Measurements from ENCODE around the gene TMEM185A.
A peak's percentile ranks its signal among the peaks of the same experiment; 100 is the strongest.
"Not testable (repeated sequence)": the region's sequence is repeated elsewhere in the genome, so short reads cannot be mapped to it uniquely, and the experiment has no call there.

TMEM185A gene
- long read RNA-seq, partial matches to known transcripts: 0 of 11 reads
- long read RNA-seq, other reads (novel, unspliced or antisense): 4 of 11 reads

DNA sequence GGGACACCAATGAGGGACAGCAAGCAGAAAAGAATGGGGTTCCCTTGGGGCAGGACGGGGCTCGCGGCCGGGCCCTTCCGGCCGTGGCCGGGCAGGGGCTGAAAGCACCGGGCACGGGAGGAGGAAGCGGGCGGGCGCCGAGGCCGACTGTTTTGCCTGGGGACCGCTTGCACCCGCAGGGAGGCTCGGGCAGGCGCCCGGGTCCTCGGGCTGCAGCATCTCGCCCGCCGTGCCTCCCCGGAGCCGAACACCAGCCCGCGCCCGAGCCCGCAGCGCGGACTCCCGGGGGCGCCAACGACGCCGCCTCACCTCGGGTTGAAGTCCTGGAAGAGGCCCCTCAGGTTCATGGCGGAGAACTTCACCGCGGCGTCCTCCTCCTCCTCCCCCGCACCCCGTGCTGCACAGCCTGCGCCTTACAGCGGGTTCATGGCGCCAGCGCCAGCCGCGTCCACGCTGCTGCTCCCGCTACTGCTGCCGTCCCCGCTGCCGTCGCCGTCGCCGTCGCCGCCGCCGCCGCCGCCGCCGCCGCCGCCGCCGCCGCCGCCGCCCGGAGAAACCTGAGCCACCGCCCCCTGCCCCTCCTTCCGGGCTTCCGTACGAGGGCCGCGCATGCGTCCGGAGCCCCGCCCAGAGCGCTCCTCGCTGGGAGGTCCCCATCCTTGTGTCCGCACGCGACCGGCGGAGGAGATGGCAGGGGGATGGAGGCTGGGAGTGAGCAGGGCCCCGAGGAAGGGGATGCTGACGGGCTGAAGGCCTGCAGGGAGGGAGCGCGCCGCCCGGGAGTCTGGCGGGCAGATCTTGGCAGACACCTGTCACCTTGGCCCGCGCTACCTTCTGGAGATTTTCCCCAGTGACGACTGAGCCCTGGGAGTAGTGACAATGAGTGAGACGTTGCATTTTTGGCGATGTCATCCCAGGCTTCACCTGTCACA is at the start of gene TMEM185A:
Gene TMEM185A, minus strand, starts transcription at position 559 of the 932 bp plus-strand sequence. Its CDS starts 212 bp downstream, at position 347.
- Histone ChIP-seq H3K4me3 (replicated peaks; ENCODE audit: insufficient read depth, low read length) (peak within 1 kb of the TSS; percentile 71), H3K27ac (replicated peaks) (peak within 1 kb of the TSS; percentile 40), H3K27me3 (ENCODE audit: insufficient read depth, poor library complexity, severe bottlenecking) (no peaks in the 10 kb centered on the region)
- peak; percentile 32; the same call in 1 of the 2 replicates for TF ChIP-seq POLR2AphosphoS5 (IDR thresholded peaks at IDR 0.05; ENCODE audit: low read depth)
- no peak for TF ChIP-seq SPI1 (IDR thresholded peaks at IDR 0.05; ENCODE audit: borderline replicate concordance, low read depth)
- peak; percentile 33 to 58 for DNase-seq (ENCODE audit: low read depth in 1 of 2, low spot score in 1 of 2)

DNA sequence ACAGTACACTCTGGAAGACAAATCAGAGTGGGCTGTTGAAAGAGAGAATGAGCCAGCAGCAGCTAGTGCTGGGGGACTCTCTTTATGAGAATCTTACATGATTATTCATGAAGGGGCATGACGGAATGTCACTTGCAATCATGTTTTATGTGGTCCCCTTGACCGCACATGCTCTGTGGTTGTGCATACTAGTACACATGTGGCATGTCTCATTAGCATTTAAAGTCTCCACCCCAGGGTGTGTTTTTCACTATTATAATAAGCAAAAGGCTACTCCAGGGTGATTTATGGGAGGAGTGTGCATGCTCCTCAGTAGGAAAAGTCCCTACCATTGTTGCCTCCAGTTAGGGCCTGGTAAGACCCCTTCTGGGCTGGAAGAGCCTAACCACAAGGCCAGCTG is 49.6 kb upstream of the TMEM185A start:
- TF ChIP-seq POLR2AphosphoS5 (IDR thresholded peaks at IDR 0.05; ENCODE audit: low read depth): no peak
- TF ChIP-seq, protein P1, sequence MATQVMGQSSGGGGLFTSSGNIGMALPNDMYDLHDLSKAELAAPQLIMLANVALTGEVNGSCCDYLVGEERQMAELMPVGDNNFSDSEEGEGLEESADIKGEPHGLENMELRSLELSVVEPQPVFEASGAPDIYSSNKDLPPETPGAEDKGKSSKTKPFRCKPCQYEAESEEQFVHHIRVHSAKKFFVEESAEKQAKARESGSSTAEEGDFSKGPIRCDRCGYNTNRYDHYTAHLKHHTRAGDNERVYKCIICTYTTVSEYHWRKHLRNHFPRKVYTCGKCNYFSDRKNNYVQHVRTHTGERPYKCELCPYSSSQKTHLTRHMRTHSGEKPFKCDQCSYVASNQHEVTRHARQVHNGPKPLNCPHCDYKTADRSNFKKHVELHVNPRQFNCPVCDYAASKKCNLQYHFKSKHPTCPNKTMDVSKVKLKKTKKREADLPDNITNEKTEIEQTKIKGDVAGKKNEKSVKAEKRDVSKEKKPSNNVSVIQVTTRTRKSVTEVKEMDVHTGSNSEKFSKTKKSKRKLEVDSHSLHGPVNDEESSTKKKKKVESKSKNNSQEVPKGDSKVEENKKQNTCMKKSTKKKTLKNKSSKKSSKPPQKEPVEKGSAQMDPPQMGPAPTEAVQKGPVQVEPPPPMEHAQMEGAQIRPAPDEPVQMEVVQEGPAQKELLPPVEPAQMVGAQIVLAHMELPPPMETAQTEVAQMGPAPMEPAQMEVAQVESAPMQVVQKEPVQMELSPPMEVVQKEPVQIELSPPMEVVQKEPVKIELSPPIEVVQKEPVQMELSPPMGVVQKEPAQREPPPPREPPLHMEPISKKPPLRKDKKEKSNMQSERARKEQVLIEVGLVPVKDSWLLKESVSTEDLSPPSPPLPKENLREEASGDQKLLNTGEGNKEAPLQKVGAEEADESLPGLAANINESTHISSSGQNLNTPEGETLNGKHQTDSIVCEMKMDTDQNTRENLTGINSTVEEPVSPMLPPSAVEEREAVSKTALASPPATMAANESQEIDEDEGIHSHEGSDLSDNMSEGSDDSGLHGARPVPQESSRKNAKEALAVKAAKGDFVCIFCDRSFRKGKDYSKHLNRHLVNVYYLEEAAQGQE (IDR thresholded peaks at IDR 0.05; ENCODE audit: insufficient replicate concordance, low read depth): no peak
- TF ChIP-seq, protein P2, sequence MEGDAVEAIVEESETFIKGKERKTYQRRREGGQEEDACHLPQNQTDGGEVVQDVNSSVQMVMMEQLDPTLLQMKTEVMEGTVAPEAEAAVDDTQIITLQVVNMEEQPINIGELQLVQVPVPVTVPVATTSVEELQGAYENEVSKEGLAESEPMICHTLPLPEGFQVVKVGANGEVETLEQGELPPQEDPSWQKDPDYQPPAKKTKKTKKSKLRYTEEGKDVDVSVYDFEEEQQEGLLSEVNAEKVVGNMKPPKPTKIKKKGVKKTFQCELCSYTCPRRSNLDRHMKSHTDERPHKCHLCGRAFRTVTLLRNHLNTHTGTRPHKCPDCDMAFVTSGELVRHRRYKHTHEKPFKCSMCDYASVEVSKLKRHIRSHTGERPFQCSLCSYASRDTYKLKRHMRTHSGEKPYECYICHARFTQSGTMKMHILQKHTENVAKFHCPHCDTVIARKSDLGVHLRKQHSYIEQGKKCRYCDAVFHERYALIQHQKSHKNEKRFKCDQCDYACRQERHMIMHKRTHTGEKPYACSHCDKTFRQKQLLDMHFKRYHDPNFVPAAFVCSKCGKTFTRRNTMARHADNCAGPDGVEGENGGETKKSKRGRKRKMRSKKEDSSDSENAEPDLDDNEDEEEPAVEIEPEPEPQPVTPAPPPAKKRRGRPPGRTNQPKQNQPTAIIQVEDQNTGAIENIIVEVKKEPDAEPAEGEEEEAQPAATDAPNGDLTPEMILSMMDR (IDR thresholded peaks at IDR 0.05; ENCODE audit: insufficient read depth, low read length): no peak
- no peak for TF ChIP-seq GABPA (IDR thresholded peaks at IDR 0.05; ENCODE audit: low read depth)
- TF ChIP-seq SPI1 (IDR thresholded peaks at IDR 0.05; ENCODE audit: borderline replicate concordance, low read depth): no peak
- no peak for DNase-seq (ENCODE audit: low read depth in 1 of 2, low spot score in 1 of 2)
- H3K27me3 ChIP-seq (ENCODE audit: insufficient read depth, poor library complexity, severe bottlenecking): no peaks in the 10 kb centered on the region
- H3K27ac ChIP-seq (replicated peaks): no peak overlapping the region
- H3K4me3 ChIP-seq (replicated peaks; ENCODE audit: insufficient read depth, low read length): no peak overlapping the region

DNA sequence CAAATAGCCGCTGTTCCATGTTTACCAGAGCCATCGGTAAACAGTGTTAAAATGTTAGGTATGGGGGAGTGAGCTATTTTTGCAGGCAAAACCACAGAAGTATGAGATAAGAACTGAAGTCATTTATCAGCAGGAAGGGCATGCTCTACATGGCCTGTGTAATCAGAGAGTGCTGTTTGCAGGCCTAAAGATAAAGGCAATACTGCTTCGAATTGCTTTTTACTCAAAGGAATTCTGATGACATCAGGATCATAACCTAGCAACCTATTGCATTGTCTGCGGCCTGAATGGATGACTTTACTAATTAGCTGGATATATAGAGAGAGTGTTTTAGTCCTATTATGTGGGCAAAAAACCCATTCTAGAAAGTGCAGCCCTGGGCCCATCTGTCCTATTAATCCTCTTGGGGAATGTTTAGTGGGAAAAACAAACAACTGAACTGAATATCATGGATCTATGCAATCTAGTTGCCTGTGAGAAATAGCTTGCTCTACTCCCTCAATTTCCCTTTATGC is 47.6 kb upstream of the TMEM185A start:
- not testable (repeated sequence) for DNase-seq (ENCODE audit: low read depth in 1 of 2, low spot score in 1 of 2); H3K4me3 ChIP-seq (replicated peaks; ENCODE audit: insufficient read depth, low read length); H3K27ac ChIP-seq (replicated peaks); H3K27me3 ChIP-seq (ENCODE audit: insufficient read depth, poor library complexity, severe bottlenecking)

DNA sequence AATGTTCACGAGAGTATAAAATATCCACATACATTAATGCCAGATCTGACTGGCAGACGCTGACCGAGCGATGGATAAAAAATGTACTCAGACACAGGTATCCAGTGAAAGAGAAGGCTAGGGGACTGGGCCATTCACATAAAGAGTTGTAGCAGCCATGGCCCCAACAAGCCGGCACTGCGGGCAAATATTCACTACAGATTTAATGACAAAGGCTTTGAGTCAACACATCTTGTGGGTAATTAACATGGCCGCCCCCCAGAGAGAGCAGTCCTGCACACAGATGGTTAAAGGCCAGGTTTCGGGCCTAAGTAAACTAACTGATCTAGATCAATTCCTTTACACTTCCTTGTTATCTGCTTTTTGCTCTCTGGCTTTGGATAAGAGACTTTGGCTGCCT is 44.0 kb upstream of the TMEM185A start:
- not testable (repeated sequence) for H3K27me3 ChIP-seq (ENCODE audit: insufficient read depth, poor library complexity, severe bottlenecking); DNase-seq (ENCODE audit: low read depth in 1 of 2, low spot score in 1 of 2); H3K27ac ChIP-seq (replicated peaks); H3K4me3 ChIP-seq (replicated peaks; ENCODE audit: insufficient read depth, low read length)

DNA sequence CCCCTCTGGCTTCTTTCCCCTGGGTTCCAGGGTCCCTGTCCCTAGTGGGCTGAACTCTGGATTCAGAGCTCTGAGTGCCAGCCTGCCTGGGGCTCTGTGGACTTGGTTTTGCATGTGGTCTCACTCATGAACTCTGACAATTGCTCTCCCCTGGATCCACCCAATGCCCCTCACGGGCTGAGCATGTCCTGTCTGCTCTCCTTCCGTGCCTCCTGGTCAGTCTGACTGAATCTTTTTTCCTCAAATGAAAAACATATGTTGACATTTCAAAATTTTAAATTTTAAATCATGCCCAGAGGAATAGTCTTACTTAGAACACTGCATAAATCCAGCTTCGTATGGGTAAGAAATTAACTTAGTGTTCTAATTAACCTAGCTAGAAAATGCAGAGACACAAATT is 43.5 kb upstream of the TMEM185A start:
- not testable (repeated sequence) for DNase-seq (ENCODE audit: low read depth in 1 of 2, low spot score in 1 of 2); H3K4me3 ChIP-seq (replicated peaks; ENCODE audit: insufficient read depth, low read length); H3K27me3 ChIP-seq (ENCODE audit: insufficient read depth, poor library complexity, severe bottlenecking); H3K27ac ChIP-seq (replicated peaks)

DNA sequence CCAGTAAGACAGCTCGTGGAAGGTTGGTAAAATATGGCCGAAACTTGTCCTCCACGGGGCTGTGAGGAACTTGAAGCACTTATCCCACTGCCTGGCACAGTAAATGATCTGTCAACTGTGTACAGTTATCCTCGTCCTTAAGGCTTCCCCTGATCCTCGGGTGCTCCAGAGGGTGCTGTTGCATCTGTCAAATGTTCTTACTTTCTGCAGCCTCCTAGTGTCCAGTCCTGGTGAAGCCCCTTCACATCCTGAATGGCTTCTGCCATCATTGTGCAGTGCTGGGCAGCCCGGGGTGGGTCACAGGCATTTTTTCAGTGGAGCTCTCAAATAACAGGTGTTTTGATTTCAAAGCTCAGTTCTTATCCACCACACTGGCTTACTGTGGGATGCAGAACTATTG is 29.0 kb upstream of the TMEM185A start:
- DNase-seq (ENCODE audit: low read depth in 1 of 2, low spot score in 1 of 2); H3K27ac ChIP-seq (replicated peaks); H3K27me3 ChIP-seq (ENCODE audit: insufficient read depth, poor library complexity, severe bottlenecking); H3K4me3 ChIP-seq (replicated peaks; ENCODE audit: insufficient read depth, low read length): not testable (repeated sequence)

DNA sequence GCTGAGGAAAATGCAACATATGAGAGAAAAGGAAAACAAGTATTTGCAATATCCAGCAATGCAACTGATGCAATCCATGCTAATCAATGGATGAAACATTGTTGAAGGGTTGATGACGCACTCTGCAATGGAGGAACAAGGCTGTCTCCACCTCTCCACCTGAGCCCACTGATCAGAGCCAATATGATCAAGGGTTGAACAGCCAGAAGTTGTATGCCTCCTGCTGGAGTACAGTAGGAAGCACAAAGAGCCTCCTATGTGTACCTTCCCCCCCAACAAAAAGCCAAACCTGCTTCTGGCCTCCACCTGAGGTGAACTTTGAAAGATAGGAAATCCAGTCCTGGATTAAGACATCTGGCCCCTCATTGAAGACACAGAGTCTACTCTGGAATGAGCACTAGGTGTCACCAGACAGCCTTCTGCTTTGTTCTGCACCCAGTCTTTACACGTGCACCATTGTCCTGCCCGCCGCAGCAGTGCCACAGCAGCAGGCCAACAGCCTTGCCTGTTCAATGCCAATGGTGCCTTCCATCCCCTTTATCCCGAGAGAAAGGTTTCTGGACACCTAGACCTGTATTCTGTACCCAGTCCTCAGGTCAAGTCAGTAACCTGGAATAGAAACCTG is 24.8 kb upstream of the TMEM185A start:
- H3K4me3 ChIP-seq (replicated peaks; ENCODE audit: insufficient read depth, low read length); H3K27me3 ChIP-seq (ENCODE audit: insufficient read depth, poor library complexity, severe bottlenecking); H3K27ac ChIP-seq (replicated peaks); DNase-seq (ENCODE audit: low read depth in 1 of 2, low spot score in 1 of 2): not testable (repeated sequence)
